Uterus (tissue), 4 donors: ENCODE data around the gene RUVBL2. TPM values are rescaled to one million over a fixed set of nuclear protein-coding genes. Genes with fewer than 3 reads are reported as not detected.
"Not testable (repeated sequence)": the region's sequence is repeated elsewhere in the genome, so short reads cannot be mapped to it uniquely, and the experiment has no call there.

Source experiments
- DNase-seq, 2 donors: peaks; one replicate each; pipeline ENCODE4 v3.0.0-alpha.2; 2019 to 2020
- H3K27ac ChIP-seq, 2 donors: fragments of 200-600 bp; sonication (generic); 1 replicate in 1 of 2; 2 replicates in 1 of 2; pipeline ENCODE4 v1.5.1; 2016 to 2018
- H3K27me3 ChIP-seq, 2 donors: fragments of 200-600 bp; sonication (generic); one replicate each; pipeline ENCODE4 v1.5.1; 2018 to 2019; ENCODE audit warnings: control low read depth in 1 of 2
- H3K36me3 ChIP-seq, 2 donors: fragments of 200-600 bp; sonication (generic); one replicate each; pipeline ENCODE4 v1.5.1; 2019; ENCODE audit warnings: control low read depth in 1 of 2
- H3K4me1 ChIP-seq, 2 donors: fragments of 200-600 bp; sonication (generic); one replicate each; pipeline ENCODE4 v1.5.1; 2018 to 2019; ENCODE audit warnings: control low read depth in 1 of 2
- H3K4me3 ChIP-seq, 2 donors: fragments of 200-600 bp; sonication (generic); 1 replicate in 1 of 2; 2 replicates in 1 of 2; pipeline ENCODE4 v1.5.1; 2018 to 2019; ENCODE audit warnings: mild to moderate bottlenecking in 1 of 2
- H3K9me3 ChIP-seq, 2 donors: fragments of 200-600 bp; sonication (generic); one replicate each; pipeline ENCODE4 v1.5.1; 2019; ENCODE audit warnings: control low read depth in 1 of 2
- POLR2A ChIP-seq, 2 donors: fragments of 450-650 bp; IDR thresholded peaks; one replicate each; pipeline ENCODE4 v1.6.1; 2016; ENCODE audit warnings: antibody characterized with exemption in 2 of 2, mild to moderate bottlenecking in 1 of 2, moderate library complexity in 1 of 2
- intact Hi-C: fragments of 100-400 bp; cut with DNase I; formaldehyde crosslinking; loops from one replicate; pipeline ENCODE4 v1.15.1; 2023; ENCODE audit warnings: low total_unique reads
- total RNA-seq, 4 donors: library from RNA; depleted of rRNA in 3 of 4; stranded (reverse); fragments of >200 nt in 3 of 4; gene quantifications; one replicate each; pipeline versions ENCODE4 v1.1.0 to v1.2.4, GENCODE V29; 2014 to 2023
- TF ChIP-seq, protein P1 (sequence below), 4 experiments: fragments of 200-600 bp in 2 of 4; fragments of 450-650 bp in 2 of 4; sonication (generic) in 2 of 4; IDR thresholded peaks; one replicate each; pipeline ENCODE4 v1.5.1; 2016 to 2019; ENCODE audit warnings: antibody characterized with exemption in 4 of 4, mild to moderate bottlenecking in 2 of 4, moderate library complexity in 1 of 4
- donor health status: DM: yes; HTN: yes; CAD: no.

The RUVBL2 gene
- total RNA-seq, 4 donors from 2014 or later: 51.9 to 109 (median 77.7) TPM

DNA sequence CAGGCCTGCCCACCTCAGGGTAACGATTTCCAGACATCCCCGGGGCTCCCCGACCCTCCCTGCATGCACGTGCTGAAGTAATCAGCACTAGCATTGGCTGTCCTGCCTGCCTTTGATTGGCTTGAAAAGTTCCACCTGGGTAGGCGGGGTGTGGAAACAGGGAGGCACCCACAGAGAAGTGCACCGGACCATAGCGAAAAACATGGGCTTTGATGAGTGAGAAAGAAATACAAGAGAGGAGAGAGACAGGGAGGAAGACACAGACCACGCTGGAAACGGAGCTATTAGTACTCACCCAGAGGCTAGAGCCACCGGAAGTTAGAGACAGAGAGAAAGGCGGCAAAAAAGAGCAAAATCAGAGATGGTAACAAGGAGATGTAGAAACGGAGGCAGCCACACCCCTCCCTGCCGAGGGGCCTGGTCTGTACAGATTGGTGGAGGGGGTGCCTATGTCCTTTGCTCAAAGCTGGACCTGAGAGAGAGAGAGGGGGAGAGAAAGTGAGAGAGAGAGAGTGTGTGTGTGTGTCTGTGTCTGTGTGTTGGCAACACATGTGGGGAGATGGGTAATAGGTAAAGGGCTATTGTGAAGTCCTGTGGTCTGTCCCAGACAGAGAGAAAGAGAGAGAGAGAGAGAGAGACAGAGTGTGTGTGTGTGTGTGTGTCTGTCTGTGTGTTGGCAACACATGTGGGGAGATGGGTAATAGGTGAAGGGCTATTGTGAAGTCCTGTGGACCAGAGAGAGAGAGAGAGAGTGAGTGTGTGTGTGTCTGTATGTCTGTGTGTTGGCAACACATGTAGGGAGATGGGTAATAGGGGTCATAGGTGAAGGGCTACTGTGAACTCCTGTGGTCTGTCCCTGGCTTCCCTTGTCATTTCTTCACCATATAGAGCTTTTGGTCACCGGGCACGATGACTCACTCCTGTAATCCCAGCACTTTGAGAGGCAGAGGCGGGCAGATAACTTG, 27.5 kb downstream of the RUVBL2 start:
- no peak for DNase-seq
- Histone ChIP-seq H3K4me3 (no peak overlapping the region), H3K27me3 (no peaks in the 10 kb centered on the region), H3K9me3 (no peaks in the 10 kb centered on the region), H3K4me1 (peaks cover 0 to 7% of the 10 kb centered on the region in 2 donors), H3K36me3 (no peaks in the 10 kb centered on the region), H3K27ac (no peak overlapping the region)
- TF ChIP-seq, protein P1, sequence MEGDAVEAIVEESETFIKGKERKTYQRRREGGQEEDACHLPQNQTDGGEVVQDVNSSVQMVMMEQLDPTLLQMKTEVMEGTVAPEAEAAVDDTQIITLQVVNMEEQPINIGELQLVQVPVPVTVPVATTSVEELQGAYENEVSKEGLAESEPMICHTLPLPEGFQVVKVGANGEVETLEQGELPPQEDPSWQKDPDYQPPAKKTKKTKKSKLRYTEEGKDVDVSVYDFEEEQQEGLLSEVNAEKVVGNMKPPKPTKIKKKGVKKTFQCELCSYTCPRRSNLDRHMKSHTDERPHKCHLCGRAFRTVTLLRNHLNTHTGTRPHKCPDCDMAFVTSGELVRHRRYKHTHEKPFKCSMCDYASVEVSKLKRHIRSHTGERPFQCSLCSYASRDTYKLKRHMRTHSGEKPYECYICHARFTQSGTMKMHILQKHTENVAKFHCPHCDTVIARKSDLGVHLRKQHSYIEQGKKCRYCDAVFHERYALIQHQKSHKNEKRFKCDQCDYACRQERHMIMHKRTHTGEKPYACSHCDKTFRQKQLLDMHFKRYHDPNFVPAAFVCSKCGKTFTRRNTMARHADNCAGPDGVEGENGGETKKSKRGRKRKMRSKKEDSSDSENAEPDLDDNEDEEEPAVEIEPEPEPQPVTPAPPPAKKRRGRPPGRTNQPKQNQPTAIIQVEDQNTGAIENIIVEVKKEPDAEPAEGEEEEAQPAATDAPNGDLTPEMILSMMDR (IDR thresholded peaks at IDR 0.05): no peak
- no peak for TF ChIP-seq POLR2A (IDR thresholded peaks at IDR 0.05)
- intact Hi-C loops: no loop called here

DNA sequence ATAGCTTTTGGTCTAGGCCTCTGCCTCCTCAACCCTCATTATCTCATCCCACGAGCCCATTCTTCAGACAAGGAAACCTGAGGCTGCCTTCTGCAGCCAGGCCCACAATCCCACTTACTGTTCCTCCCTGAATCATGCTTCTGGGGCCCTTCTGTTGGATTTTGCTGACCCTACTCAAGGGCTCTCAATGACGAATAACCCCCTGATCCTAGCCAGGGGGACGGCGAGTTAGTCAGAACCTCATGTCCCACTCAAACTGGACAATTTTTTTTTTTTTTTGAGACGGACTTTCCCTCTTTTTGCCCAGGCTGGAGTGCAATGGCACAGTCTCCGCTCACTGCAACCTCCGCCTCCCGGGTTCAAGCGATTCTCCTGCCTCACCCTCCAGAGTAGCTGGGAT, 28.4 kb downstream of the RUVBL2 start:
- Histone ChIP-seq H3K9me3 (no peaks in the 10 kb centered on the region), H3K4me3 (no peak overlapping the region), H3K4me1 (peaks cover 0 to 7% of the 10 kb centered on the region in 2 donors), H3K27me3 (no peaks in the 10 kb centered on the region), H3K27ac (no peak overlapping the region), H3K36me3 (no peaks in the 10 kb centered on the region)
- DNase-seq: no peak
- no peak for TF ChIP-seq POLR2A (IDR thresholded peaks at IDR 0.05)
- TF ChIP-seq, protein P1 (IDR thresholded peaks at IDR 0.05): no peak
- intact Hi-C loops: no loop called here

- H3K27ac ChIP-seq, H3K36me3 ChIP-seq, H3K9me3 ChIP-seq, H3K4me3 ChIP-seq, H3K4me1 ChIP-seq, DNase-seq, intact Hi-C loops, H3K27me3 ChIP-seq: not testable (repeated sequence)
Measured at GRCh38 chr19:49024233-49024632, 30.5 kb downstream of the RUVBL2 start, which contains the start of gene CGB3. TSS of gene CGB3 (minus strand) at chr19:49024333. CDS start at chr19:49023971, 362 bp downstream.

DNA sequence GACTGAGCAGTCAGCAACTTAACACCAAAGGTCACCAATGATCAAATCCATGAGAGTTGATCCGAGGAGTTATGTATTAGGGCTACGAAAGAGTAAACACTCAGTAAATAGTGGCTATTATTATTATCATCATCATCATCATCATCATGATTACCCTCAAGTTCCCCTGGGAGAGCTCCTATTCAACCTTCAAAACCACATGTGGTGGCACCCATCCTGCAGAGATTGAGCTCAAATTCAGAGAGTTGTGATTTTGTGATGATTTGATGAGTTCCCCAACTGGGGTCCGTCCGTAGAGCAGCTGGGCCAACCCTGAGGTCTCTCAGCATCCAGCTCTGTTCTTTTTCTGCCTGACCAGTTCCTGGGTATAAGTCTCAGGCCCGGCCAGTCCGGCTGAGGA, 31.4 kb downstream of the RUVBL2 start:
- intact Hi-C loops, H3K4me3 ChIP-seq, H3K36me3 ChIP-seq, H3K27me3 ChIP-seq, DNase-seq, H3K27ac ChIP-seq, H3K4me1 ChIP-seq, H3K9me3 ChIP-seq: not testable (repeated sequence)

DNA sequence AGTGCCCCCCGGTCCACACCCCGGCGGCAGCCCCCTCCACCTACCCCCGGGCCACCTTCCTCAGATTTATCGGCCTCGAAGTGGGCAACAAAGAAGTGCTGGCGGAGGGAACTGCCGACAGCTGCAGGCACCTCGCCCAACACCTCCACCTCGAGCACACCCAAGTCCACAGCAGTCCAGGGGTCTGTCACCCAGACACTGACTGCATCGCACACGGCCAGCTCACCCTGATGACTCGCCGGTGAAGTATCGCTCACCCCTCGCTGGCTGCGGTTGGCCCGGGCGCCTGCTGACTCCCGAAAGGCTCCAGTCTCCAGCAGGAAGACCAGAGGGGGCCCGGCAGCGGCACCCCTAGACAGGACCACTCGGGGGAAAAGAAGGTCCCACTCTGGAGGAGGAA, 31.9 kb downstream of the RUVBL2 start:
- intact Hi-C loops, H3K27ac ChIP-seq, H3K36me3 ChIP-seq, DNase-seq, H3K4me3 ChIP-seq, H3K4me1 ChIP-seq, H3K27me3 ChIP-seq, H3K9me3 ChIP-seq: not testable (repeated sequence)

DNA sequence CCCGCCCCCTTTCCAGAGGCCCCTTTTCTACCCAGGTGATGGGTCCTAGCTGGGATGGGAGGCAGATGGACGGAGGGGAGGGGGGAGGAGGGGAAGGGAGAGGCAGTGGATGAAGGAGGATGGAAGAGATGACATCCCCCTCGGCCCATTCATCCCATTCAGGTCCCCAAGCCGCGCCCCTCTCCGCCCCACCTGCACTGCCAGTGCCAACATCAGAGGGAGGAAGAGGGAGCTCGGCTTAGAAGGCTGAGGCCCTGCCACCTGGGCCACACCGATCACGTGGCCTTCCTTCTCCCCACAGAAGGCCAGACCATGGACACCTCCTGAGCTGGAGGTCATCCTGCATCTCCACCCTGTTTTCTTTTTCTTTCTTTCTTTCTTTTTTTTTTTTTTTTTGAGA, 35.0 kb downstream of the RUVBL2 start:
- H3K4me3 ChIP-seq, DNase-seq, H3K36me3 ChIP-seq, H3K4me1 ChIP-seq, intact Hi-C loops, H3K27me3 ChIP-seq, H3K27ac ChIP-seq, H3K9me3 ChIP-seq: not testable (repeated sequence)

GRCh38 chr19:49029749-49030148, 36.1 kb downstream of the RUVBL2 start:
- H3K27ac ChIP-seq, H3K4me1 ChIP-seq, H3K4me3 ChIP-seq, DNase-seq, H3K36me3 ChIP-seq, H3K9me3 ChIP-seq, intact Hi-C loops, H3K27me3 ChIP-seq: not testable (repeated sequence)

- H3K36me3 ChIP-seq, H3K27me3 ChIP-seq, H3K27ac ChIP-seq, H3K4me1 ChIP-seq, H3K4me3 ChIP-seq, H3K9me3 ChIP-seq, intact Hi-C loops, DNase-seq: not testable (repeated sequence)
Measured at GRCh38 chr19:49030323-49030722, 36.6 kb downstream of the RUVBL2 start.

GRCh38 chr19:49031642-49032301, 38.1 kb downstream of the RUVBL2 start, which contains the start of gene CGB2:
TSS of gene CGB2 (plus strand) at chr19:49031890. CDS start at chr19:49032096, 206 bp downstream.
- H3K4me1 ChIP-seq, H3K4me3 ChIP-seq, H3K9me3 ChIP-seq, H3K36me3 ChIP-seq, H3K27ac ChIP-seq, intact Hi-C loops, DNase-seq, H3K27me3 ChIP-seq: not testable (repeated sequence)

DNA sequence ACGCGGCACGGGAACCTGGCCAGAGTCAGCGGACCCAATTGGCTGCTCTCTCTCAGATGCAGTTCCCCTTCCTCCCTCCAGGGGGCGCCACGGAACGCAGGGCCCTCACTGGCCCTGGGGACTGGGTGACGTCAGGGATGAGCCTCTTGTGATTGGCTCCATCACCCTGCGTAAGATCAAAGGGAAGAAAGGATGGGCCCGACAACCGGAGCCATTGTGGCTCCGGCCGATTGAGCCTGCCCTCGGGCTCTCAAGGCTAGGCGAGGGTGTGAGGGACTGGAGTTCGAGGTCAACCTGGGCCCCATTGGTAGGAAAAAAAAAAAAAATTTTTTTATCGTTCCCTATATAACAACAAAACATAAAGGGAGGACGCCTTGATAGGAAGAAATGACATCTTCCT, 43.1 kb downstream of the RUVBL2 start, which contains the start of gene CGB1:
Gene CGB1 (minus strand): TSS at position 81 of the 400 bp plus-strand sequence. CDS start 184 bp downstream, outside the sequence.
- H3K4me3 ChIP-seq, H3K36me3 ChIP-seq, H3K4me1 ChIP-seq, intact Hi-C loops, DNase-seq, H3K27me3 ChIP-seq, H3K9me3 ChIP-seq, H3K27ac ChIP-seq: not testable (repeated sequence)

GRCh38 chr19:49038111-49038510, 44.4 kb downstream of the RUVBL2 start:
- H3K9me3 ChIP-seq, H3K27me3 ChIP-seq, intact Hi-C loops: not testable (repeated sequence)

More at GRCh38 chr19:49038111-49038510, 44.4 kb downstream of the RUVBL2 start:
- not testable (repeated sequence) for H3K27ac ChIP-seq, DNase-seq, H3K4me3 ChIP-seq, H3K36me3 ChIP-seq, H3K4me1 ChIP-seq
